ENCODE measurements around the gene MOXD1. TPM values are rescaled to one million over a fixed set of nuclear protein-coding genes. Genes with fewer than 3 reads are reported as not detected.

MOXD1 gene
- total and polyA plus RNA-seq, 2 of the 8 experiments (the other 6 are each of a cell fraction or from before 2014, with no cell fraction given): 1.6 to 3.5 TPM

DNA sequence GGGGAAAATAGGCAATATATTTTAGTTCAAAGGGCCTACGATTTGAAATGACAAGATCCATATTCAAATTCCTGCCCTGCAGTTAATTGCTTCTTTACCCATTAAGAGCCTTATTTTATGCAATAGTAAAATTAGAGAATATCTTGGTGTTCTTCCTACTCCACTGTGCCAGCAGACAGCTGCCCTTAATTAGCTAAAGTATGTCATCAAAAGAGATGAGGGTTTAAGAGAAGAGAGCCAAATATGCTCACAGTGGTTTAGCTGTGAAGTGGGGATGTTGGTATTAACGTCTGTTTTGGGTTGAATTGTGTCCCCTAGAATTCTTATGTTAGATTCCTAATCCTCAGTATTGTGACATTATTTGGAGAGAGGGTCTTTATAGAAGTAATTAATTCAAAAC, 148.1 kb downstream of the MOXD1 start:
- Histone ChIP-seq H2BK120ac (replicated peaks; ENCODE audit: low read depth, low read length) (no peak overlapping the region), H3K14ac (ENCODE audit: insufficient read length) (no peak overlapping the region), H3K36me3 (ENCODE audit: control insufficient read depth in 2 of 4, insufficient read depth in 4 of 4, low read length in 3 of 4) (no peaks in the 10 kb centered on the region), H3K4ac (replicated peaks; ENCODE audit: insufficient read length, low read depth, low read length) (no peak overlapping the region), H3K27ac (ENCODE audit: low read depth, low read length) (no peak overlapping the region), H3K23ac (ENCODE audit: insufficient read length) (no peak overlapping the region), H3K27me3 (replicated peaks in 1 of 4; ENCODE audit: control insufficient read depth in 3 of 4, extremely low read depth in 1 of 4, insufficient read depth in 3 of 4, low read length in 3 of 4) (no peaks in the 10 kb centered on the region), H3K79me2 (ENCODE audit: control insufficient read depth in 1 of 2, insufficient read depth in 2 of 2, low read length in 2 of 2) (no peaks in the 10 kb centered on the region), H2BK12ac (ENCODE audit: low read depth, low read length) (no peak overlapping the region), H3K56ac (replicated peaks; ENCODE audit: insufficient read length, low read depth, low read length) (no peak overlapping the region), H3K4me3 (ENCODE audit: extremely low read depth in 1 of 4, insufficient read depth in 2 of 4, low read depth in 3 of 4, low read length in 4 of 4) (no peak overlapping the region), H4K20me1 (replicated peaks in 1 of 2; ENCODE audit: control insufficient read depth in 1 of 2, insufficient read depth in 2 of 2, low read length in 2 of 2) (no peaks in the 10 kb centered on the region), H3K4me2 (ENCODE audit: insufficient read depth in 1 of 2, low read depth in 2 of 2, low read length in 2 of 2) (no peak overlapping the region), H3K4me1 (replicated peaks in 1 of 4; ENCODE audit: control insufficient read depth in 3 of 4, insufficient read depth in 4 of 4, low read length in 3 of 4) (peaks cover 0 to 4% (median 0%) of the 10 kb centered on the region in 4 experiments; a peak in 2 of 7 replicates), H2BK20ac (ENCODE audit: low read length) (no peak overlapping the region), H3K79me1 (ENCODE audit: low read depth, low read length) (no peaks in the 10 kb centered on the region), H4K91ac (replicated peaks; ENCODE audit: insufficient read length, low read length) (no peak overlapping the region), H2AK5ac (ENCODE audit: low read depth, low read length) (no peak overlapping the region), H3K18ac (ENCODE audit: extremely low read depth, low read length) (no peak overlapping the region), H3K9ac (replicated peaks in 1 of 4; ENCODE audit: extremely low read depth in 1 of 4, low read depth in 3 of 4, low read length in 3 of 4) (no peak overlapping the region), H4K8ac (ENCODE audit: extremely low read depth, insufficient read depth, low read length) (no peak overlapping the region), H2BK5ac (ENCODE audit: low read depth, low read length) (no peak overlapping the region), H3K9me3 (ENCODE audit: insufficient read depth in 2 of 2, low read depth in 1 of 2, low read length in 1 of 2) (no peaks in the 10 kb centered on the region), H3K23me2 (ENCODE audit: low read depth, low read length) (no peaks in the 10 kb centered on the region), H2BK15ac (ENCODE audit: low read length) (no peak overlapping the region), H4K5ac (ENCODE audit: insufficient read length, low read depth, low read length) (no peak overlapping the region), H2AFZ (ENCODE audit: low read length) (no peak overlapping the region)
- FAIRE-seq: no peak
- CTCF ChIA-PET (ENCODE audit: partially characterized antibody): interaction anchor here (2.3 to 11.0 kb wide), 3 partner anchors 17 to 328 kb away, joined by 7 to 68 read pairs (median 11); no protein-coding TSS in a partner anchor
- WGBS, 2 experiments (ENCODE audit: extremely low coverage in 1 of 2, insufficient coverage in 1 of 2, insufficient read length in 1 of 2, insufficient replicate concordance in 2 of 2, low coverage in 1 of 2, low lambda C conversion rate in 2 of 2, missing lambda C conversion rate in 1 of 2): 88% methylated on average over 2 of the region's 2 CpGs; no CpG with 5 or more reads in 1 of the 2 experiments
- DNase-seq (ENCODE audit: low read depth in 1 of 2, low spot score in 2 of 2): no peak
- no peak for TF ChIP-seq KDM1A (IDR thresholded peaks at IDR 0.05; ENCODE audit: borderline replicate concordance, low read length)
- TF ChIP-seq SIN3A (conservative IDR thresholded peaks at IDR 0.05 in 1 of 2, IDR thresholded peaks at IDR 0.05 in 1 of 2; ENCODE audit: low read depth in 1 of 2, low read length in 2 of 2): no peak
- no peak for TF ChIP-seq RFX5 (IDR thresholded peaks at IDR 0.05; ENCODE audit: borderline replicate concordance, low read depth, low read length)
- no peak for TF ChIP-seq SP4 (IDR thresholded peaks at IDR 0.05; ENCODE audit: low read length)
- no peak for TF ChIP-seq MAFK (IDR thresholded peaks at IDR 0.05; ENCODE audit: low read depth, low read length)
- POLR2A ChIA-PET (ENCODE audit: partially characterized antibody): no interaction called here
